Amniotic stem cell (primary cell): ENCODE measurements around the gene TFR2.

Experiments
- DNase-seq: peaks from one replicate; lab custom pipeline; 2025; lab: John Stamatoyannopoulos, UW

The TFR2 gene

DNA sequence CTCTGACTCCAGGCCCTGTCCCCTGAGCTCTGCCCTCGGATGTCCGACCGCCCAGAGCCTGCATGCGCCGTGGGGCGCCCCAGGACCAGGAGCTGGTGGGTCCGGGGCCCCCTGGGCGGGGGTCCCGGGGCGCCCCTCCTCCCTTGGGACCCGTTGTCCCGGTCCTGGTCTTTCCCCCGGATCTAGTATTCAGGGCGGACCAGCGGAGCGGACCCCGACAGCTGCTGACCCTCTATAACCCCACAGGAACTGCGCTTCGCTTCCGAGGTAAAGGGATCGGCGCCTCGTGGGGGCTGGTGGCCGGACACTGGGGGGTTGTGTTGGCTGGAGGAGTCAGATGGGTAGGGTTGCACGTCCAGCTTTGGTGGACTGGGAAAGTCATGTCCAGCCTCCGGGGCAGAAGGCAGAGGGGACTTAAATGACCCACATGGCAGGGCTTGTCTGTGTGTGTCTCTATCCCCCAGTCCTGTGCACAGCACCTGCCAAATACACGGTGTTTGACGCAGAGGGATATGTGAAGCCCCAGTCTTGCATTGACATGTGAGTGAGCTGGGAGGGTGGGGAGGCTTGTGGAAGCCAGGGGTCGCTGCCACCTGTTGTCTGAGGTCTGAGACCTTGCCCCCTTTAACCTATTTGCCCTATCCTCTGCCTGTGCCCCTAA, 28.5 kb downstream of the TFR2 start:
- no peak for DNase-seq

DNA sequence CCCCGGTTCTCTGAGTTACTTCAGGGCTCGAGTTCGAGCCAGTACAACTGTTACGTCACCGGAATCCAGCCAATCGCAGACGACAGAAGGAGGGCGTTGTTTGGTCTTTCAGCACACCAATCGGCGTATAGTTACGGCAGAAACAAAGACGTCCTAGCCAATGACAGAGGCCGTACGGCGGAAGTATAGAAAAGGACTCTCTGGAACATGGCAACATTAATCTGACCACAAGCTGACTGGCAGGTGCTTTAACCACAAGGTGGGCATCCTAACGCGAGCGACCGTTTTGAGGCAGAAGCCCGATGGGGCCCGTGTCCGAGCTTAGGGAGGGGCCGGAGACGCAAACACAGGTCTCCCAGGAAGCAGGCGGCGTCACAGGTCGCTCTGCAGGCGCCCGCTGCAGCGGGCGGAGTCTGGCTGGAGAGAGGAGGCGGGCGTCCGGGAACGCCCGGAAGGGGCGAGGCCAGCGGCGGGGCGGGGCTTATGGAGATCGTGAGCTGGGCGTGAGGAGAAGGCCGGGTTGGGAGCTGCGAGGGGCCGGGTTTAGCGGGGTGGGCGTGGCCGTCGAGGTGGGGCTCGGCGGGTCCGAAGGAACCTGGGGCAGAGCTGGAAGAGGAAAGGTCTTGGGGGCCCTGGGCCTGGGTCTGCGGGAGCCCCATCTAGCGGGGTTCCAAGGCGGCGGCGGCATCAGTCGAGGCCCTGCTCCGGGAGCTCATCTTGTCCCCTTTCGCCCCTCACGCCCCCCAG, 29.2 kb downstream of the TFR2 start, which contains the start of gene MOSPD3:
TSS of gene MOSPD3 (plus strand) at position 558 of the 747 bp plus-strand sequence. CDS start 252 bp downstream, outside the sequence.
- peak; percentile 99 for DNase-seq

DNA sequence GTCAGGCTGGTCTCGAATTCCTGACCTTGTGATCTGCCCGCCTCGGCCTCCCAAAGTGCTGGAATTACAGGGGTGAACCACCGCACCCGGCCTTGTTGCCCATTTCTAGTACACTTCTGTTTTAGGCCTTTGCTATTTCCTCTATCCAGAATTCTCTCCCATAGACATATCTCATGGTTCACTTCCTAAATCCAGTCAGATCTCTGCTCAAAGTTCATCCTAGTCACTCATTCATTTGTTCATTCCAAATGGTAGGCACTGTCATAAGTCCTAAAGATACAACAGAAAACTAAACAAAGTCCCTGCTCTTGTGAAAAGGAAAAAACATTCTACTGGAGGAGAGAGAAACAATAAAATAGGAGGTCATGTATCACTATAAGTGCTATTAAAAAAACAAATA, 31.4 kb downstream of the TFR2 start:
- DNase-seq, result no peak

DNA sequence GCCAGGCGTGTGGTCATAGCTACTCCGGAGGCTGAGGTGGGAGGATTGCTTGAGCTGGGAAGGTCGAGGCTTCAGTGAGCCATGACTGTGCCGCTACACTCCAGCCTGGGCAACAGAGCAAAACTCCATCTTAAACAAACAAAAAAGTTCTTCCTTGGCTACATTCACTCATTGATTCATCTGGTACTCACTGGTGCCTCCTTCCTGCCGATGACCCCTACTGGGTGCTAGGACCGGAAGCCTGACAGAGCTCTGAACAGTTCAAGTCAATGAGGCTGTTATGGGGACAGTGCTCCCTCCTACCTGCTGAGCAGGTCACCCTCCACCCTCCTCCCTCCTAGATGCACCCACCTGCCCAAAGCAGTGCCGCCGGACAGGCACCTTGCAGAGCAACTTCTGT, 34.2 kb downstream of the TFR2 start:
- DNase-seq, result no peak

DNA sequence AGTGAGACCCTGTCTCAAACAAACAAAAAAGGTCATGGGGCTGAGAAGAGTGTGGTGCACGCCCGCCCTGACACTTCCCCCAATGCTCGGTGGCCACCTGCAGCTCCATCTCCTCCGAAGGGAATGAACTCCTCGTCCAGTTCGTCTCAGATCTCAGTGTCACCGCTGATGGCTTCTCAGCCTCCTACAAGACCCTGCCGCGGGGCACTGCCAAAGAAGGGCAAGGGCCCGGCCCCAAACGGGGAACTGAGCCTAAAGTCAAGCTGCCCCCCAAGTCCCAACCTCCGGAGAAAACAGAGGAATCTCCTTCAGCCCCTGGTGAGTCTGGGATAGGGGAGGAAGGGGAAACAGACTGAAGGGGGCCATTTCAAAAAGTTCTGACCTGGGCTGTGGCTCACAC, 35.0 kb downstream of the TFR2 start:
- DNase-seq, result no peak

DNA sequence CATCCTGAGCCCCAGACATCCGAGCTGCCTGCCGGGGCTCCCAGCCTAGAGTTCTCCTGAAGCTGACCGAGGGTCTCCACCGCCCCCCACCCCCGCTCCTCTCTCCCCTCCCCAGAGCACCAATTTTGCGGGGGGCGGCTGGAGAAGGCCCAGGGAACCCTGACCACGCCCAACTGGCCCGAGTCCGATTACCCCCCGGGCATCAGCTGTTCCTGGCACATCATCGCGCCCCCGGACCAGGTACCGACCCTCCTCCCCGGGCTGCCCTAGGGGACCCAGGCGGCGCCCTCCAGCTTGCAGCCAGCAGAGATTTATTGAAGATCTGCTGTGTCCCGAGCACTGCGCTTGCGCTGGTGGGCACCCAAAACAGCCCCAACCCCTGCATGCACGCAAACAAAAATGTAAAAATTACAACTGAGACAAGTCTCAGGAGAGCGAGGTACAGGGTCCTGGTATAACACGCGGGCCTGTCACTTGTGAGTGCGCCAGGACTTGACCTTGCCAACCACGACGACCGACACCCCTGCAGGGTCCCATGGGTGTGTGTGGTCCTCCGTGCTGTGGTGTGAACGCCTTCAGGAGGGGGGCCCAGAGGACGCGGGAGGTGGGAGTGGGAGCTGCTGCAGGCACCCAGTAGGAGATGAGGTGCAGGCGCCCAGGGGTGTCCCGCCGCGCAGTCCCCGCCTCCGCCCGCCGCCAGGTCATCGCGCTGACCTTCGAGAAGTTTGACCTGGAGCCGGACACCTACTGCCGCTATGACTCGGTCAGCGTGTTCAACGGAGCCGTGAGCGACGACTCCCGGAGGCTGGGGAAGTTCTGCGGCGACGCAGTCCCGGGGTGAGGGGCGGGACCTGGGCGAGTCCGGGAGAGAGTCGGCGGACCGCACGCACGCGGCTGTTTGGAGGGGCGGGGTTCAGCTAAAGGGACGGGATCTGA, 36.1 kb downstream of the TFR2 start:
- DNase-seq, result no peak

DNA sequence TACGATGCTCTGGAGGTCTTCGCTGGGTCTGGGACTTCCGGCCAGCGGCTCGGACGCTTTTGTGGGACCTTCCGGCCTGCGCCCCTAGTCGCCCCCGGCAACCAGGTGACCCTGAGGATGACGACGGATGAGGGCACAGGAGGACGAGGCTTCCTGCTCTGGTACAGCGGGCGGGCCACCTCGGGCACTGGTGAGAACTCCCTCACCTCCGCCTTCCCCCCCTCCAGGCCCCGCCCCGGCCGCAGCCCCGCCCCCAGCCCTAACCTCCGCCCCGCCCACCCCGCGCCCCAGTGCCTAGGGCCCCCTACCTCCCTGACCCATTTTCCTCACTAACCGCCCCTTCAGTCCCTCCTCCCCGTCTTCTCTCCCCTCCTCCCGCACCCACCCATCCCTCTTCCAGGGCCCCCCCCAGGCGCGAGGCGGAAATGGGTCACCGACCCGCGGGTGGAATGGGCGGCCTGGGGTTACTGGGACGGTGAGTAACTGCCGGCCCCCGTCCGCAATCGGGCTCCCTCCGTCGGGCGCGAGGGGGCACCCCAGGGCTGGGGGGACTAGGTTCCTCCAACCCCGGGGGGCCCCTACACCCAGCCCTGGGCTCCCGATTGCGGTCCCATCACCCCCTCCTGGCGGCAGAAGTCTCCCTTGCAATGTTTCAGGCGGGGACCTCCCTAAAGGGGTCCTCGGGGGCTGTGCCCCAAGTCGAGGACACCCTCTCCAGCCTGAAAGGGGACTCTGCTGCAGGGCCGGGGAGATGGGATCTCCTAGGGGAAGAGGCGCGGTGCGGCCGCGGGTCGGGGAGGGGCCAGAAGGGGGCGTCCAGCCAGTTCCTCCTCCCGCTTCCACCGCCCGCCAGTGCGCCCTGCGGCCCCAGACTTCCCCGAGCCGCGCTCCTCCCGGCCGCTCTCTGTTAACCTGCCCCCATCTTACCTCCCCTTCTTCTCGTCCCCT, 37.0 kb downstream of the TFR2 start:
- no peak for DNase-seq

DNA sequence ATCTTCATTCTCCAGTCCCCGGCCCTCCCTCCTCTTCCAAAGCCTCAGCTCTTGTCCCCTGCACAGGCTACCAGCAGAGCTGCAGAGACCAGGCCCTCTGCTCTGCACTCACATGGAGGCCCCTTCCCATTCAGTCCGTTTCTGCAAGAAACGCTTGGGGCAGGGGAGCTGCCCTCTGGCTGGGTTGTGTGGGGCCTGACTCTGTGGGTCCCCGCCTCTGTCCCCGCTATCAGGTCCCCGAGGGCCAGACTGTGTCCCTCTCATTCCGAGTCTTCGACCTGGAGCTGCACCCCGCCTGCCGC, 37.7 kb downstream of the TFR2 start:
- DNase-seq, result no peak

DNA sequence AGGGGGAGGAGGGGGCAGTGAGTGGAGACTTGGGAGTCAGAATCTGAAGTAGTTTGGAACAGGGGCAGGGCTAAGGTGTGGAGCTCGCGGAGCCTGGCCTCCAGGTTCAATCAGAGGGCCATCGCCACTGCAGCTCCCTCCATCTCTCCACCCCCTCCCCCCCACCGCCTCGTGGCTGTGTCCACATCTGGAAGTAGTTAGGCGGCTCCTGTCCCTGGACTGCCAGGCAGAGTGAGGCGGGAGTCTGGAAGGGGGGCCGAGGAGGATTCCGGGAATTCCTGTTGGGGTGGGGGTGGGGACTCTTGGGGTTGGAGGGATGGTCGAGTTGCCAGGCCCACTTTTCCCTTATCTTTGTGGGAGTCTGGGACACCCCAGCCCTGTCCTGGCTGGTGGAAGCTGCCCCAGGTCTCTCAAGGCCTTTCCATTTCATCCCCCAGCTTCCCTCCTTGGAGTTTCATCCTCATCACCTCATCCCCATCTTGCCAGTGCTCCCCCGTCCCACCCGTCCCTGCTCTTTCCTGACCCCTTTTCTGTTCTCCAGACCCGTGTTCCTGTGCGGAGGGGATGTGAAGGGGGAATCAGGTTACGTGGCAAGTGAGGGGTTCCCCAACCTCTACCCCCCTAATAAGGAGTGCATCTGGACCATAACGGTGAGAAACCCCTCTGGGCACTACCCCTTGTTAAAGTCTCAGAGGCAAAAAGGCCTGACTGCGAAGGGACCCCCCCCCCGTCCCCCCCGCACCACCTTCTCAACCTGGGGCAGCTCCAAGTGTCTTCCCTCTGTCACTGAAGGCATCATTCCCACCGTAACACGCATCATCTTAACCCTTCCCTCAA, 38.2 kb downstream of the TFR2 start:
- peak; percentile 58 for DNase-seq

DNA sequence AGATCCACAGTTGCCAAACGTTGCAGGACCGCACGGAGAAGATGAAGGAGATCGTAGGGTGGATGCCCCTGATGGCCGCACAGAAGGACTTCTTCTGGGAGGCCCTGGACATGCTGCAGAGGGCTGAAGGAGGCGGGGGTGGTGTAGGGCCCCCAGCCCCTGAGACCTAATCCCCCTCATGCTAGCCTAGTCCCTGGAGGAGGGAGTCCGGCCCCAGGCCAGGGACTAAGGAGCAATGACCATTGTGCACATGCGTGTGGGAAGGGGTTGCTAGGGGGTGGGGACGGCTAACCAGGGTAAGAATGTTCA, 40.7 kb downstream of the TFR2 start:
- DNase-seq, result no peak

DNA sequence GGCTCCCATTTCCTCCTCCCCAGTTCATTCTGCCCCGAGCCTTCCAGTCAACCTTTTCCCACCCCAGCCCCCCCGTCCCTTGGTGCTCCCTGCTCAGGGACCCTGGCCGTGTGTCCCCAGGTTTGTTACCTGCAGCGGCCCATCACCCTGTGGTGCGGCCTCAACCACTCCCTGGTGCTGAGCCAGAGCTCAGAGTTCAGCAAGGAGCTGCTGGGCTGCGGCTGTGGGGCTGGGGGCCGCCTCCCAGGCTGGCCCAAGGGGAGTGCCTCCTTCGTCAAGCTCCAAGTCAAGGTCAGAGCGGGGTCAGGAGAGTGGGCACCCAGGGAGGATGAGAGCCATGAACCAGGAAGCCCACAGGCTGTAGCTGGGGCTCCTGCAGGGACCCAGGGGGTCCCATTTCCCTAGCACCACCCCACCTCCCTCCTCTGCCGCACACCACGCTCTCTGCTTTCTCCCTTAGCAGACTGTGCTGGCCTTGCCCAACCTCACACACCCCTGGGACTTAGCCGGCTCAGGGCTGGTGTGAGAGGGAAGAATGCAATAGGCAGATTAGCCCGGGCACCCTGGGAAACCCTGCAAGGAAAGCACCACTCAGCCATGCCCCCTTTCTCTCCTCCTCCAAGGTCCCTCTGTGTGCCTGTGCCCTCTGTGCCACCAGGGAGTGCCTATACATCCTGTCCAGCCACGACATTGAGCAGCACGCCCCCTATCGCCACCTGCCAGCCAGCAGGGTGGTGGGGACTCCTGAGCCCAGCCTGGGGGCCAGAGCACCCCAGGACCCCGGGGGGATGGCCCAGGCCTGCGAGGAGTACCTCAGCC, 41.2 kb downstream of the TFR2 start:
- no peak for DNase-seq

DNA sequence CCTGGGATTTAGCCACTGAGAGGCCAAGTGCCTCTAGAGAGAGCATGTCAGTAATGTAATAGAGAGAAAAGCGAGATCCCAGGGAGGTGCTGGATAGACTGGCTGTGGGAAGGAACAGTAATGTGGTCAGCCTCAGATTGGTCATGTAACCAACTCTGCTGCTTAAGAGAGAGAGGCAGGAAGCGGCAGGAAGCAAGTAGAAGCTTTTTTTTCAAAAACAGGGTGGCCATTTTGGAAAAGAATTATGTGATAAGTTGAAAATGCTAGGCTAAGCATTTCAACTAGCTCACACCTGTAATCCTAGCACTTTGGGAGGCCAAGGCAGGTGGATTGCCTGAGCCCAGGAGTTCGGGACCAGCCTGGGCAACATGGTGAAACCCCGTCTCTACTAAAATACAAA, 42.9 kb downstream of the TFR2 start:
- DNase-seq, result no peak

DNA sequence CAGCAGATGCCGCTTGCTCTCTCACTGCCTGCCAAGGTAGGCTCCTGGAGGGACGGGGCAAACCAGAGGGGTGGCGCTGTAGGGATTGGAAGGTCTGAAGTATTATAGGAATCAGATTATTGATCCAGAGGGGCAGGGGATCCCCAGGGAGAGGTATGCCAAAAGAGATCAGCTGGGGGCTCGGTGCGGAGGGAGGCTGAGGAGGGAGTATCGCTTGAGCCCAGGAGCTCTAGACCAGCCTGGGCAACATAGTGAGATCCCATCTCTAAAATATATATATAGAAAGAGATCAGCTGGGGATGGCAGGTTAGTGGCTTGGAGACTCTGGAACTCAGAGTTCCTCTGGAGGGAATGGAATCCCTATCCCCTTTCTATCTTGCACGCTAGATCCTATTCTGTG, 46.2 kb downstream of the TFR2 start:
- DNase-seq, result no peak

DNA sequence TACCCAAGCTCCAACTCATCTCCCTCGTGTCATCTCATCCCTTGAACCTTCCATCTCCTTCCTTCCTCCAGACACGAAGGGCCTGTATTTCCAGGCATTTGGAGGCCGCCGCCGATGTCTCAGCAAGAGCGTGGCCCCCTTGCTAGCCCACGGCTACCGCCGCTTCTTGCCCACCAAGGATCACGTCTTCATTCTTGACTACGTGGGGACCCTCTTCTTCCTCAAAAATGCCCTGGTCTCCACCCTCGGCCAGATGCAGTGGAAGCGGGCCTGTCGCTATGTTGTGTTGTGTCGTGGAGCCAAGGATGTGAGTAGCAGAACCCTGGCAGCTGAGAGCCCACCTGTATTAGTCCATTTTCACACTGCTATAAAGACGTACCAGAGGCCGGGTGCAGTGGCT, 49.8 kb downstream of the TFR2 start:
- DNase-seq, result no peak

DNA sequence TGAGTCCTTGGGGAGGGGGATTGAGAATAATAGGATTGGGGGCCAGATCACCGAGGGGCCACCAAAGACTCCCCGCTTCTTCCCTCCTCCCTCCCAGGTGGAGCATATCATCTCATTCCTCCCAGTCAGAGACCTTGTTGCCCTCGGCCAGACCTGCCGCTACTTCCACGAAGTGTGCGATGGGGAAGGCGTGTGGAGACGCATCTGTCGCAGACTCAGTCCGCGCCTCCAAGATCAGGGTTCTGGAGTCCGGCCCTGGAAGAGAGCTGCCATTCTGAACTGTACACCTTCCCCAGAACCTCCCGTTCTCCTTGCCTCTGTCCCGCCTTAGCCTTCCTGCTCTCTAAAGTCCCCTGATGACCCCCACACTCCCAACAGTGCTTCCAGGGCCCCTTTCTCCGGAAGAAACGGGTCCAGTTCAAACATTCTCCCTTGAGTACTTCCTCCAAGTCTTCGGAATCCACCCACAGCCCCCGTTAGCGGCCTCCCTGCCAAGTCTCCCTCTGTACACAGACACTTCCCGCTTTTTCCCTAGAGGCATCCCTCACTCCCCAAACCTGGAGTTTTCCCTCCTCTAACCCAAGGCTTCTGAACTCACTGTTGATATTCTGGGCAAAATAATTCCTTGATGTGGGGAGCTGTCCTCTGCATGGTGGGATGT, 51.1 kb downstream of the TFR2 start:
- no peak for DNase-seq

DNA sequence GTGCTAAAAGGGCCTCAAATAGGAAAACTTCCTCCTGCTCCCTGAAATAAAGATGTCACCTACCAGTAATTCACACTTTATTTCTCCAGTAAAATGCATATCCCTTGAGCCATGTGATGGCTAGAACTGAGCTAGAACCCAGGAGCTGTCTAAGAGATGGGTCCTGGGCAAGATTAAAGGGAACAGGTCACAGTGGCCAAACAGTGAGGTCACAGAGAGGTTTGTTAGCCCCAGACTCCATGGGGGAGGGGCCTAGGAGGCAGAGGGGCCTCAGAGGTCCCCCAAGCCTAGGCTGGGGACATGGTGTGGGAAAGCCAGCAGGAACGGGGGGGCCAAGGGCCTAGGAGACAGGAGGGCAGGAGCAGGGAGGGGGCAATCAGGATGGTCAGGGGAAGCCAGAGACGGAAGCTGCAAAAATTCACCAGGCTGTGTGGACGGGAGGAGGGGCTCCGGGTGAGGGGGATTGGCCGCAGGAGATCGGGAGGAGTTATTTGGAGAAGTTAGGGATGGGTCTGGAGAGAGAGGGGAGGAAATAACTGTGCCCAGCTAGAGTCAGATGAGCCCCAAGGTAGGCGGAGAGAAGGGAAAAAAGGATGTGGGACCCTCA, 51.9 kb downstream of the TFR2 start:
- no peak for DNase-seq

DNA sequence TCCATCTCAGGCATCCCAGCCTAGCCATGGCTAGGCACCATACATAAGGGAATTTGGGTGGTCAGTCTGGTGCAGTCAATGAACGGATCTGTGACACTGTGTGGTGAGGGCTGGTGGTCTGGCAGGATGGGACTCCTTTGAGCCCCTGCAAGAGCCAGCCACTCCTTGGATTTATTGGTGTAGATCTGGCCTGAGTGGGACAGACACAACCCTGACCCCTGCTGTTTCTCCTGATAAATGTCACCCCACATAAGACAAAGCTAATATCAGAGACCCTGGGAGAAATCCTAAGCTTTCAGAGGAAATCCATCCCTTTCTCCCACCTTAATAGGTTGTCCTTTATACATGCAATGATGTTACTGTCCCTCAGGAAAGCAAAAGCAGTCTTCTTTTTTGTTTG, 52.9 kb downstream of the TFR2 start:
- no peak for DNase-seq

DNA sequence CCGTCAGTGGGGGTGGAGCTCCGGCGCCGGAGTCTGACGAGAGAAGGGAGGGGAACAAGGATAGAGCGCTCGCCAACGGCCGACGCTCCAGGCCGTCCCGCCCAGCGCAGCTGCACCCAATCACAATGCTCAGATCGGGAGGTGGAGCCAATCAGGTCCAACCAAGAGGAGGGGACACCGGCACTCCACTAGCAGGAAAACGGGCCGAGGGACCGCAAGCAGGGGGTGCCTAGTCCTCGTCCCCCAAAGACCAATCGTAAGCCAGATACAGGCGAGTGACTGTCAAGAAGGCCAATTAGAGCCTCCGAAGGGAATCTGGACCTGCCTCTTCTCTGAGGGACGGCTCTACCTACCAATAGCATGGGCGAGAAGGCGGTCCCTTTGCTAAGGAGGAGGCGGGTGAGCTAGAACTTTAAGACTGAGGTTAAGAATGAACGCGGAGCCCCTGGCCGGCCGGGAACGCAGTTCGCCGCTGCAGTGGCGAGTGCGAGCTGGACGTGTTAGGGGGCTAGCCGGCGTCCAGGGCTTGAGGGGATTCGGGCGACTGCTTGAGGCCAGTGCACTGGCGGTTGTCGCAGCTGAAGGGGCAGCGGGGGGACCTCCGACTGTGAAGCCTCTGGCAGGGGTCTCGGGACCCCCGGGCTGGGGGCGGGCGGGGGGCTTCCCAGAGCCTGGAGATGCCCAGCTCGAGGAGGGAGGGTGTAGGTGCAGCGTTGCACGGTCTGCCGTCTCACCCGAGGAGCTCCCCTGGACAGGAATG, 54.9 kb downstream of the TFR2 start, which contains the start of gene FBXO24:
TSS of gene FBXO24 (plus strand) at position 63 of the 760 bp plus-strand sequence. CDS start at position 361, 298 bp downstream.
- peak; percentile 99 for DNase-seq
